AG08396 (cell line): Measurements from ENCODE around the gene GLS.
"Not testable (repeated sequence)": the region's sequence is repeated elsewhere in the genome, so short reads cannot be mapped to it uniquely, and the experiment has no call there.

Experiments
- DNase-seq: peaks from one replicate; pipeline ENCODE4 v3.0.0; 2012; ENCODE audit warnings: low spot score, mixed read lengths

Gene GLS

GRCh38 chr2:190933361-190933760 is 52.7 kb downstream of the GLS start:
- DNase-seq = no peak

GRCh38 chr2:190935054-190935453 is 54.4 kb downstream of the GLS start:
- DNase-seq = no peak

GRCh38 chr2:190938771-190939335 is 58.2 kb downstream of the GLS start:
- no peak for DNase-seq

GRCh38 chr2:190940454-190940853 is 59.8 kb downstream of the GLS start:
- DNase-seq = no peak

DNA sequence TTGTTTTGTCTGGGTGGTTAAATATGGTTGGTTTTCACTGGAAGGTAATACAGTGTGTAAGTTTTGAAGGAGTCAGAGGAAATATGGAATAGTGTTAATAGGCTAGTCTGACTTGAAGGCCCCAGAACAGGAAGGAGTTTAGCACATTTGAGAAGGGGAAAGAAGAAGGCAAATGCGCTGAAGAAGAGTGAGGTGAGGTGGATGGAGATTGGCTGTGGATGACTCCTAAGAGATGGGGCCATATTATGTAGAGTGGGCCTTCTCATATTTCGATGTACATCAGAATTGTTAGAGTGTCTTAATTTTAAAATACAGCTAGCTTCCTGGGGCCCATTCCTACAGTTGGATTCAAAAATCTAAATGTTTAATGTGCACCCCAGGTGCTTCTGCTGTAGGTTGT is 61.0 kb downstream of the GLS start:
- no peak for DNase-seq

- no peak for DNase-seq
Measured at GRCh38 chr2:190942697-190943096, 62.1 kb downstream of the GLS start.

DNA sequence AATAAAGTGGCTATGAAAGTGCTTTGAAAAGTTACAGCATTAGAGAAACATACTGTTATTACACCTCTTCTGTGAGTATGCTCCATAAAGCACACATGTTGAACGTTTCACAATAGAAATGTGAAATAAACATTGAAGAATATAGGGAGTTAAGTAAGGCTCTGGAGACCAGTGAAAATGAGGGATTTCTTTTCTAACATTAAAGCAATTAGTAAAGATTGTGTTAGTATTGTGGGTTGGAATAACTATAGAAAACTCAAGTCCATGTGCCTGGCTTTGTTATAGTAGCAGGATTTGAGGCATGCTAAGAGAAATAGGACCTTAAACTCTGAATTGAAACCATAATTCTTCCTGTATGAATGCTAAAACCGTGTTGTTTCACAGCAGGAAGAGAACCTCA is 63.1 kb downstream of the GLS start:
- DNase-seq = no peak

DNA sequence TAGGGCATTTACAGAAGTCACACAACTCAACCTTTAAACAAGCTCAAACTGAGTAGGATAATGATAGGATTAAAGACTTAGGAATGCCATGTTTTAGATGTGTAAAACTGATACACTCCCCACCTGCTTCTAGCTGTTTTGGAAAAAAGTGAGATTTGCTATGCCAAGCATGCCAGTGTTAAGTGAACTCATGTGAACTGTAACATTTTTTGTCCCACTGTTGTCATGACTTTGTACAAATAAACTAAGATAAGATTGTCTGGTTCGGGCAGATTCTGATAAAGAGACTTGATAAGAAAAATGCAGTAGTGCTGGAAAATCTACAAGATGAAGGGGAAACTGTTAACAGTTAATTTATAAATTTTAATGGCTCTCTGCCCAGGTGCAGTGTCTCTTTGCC is 66.5 kb downstream of the GLS start:
- DNase-seq = no peak

- DNase-seq = peak; percentile 39
Measured at GRCh38 chr2:190947711-190948251, 67.2 kb downstream of the GLS start.

DNA sequence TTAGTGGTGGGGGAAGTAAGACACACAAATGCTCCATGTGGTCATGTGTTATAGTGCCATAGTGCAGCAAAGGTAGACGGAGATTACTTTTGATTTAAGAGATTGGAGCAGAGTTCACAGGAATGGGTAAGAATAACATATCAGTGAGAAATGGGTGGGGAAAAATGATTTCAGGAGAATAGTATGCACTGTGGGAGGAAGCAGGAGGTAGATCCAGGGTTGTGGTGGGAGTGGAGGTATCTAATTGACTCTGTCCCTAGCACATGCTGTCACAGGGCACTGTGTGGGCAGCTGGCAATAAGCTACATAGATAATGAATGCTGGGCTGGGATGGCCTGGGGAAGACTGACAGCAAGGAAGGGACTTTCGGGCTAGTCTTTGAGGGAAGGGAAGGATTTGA is 68.0 kb downstream of the GLS start:
- no peak for DNase-seq

- no peak for DNase-seq
Measured at GRCh38 chr2:190950566-190950991, 70.0 kb downstream of the GLS start.

- no peak for DNase-seq
Measured at GRCh38 chr2:190953257-190953656, 72.6 kb downstream of the GLS start.

GRCh38 chr2:190959911-190960788 is 79.5 kb downstream of the GLS start:
- DNase-seq = no peak

- not testable (repeated sequence) for DNase-seq
Measured at GRCh38 chr2:190961117-190961516, 80.5 kb downstream of the GLS start.

- no peak for DNase-seq
Measured at GRCh38 chr2:190961918-190962487, 81.4 kb downstream of the GLS start.

DNA sequence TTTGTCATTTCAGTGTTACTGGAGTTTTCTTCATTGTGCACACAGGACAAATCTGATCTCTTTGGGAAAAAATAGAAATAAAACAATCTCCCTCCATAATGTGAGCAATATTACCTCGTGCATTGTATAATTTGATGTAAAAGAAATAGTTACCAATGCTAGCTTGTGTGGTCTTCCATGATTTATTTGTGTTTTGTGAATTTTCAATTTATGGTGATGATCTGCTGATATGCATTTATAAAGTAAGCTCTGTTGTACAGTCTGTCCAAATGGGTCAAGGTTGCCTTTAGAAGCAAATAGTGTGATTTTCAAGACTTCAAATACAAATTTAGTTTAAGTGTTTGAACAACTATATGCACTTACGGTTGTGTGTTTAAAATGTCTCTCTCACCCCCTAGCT is 82.5 kb downstream of the GLS start:
- DNase-seq = no peak

DNA sequence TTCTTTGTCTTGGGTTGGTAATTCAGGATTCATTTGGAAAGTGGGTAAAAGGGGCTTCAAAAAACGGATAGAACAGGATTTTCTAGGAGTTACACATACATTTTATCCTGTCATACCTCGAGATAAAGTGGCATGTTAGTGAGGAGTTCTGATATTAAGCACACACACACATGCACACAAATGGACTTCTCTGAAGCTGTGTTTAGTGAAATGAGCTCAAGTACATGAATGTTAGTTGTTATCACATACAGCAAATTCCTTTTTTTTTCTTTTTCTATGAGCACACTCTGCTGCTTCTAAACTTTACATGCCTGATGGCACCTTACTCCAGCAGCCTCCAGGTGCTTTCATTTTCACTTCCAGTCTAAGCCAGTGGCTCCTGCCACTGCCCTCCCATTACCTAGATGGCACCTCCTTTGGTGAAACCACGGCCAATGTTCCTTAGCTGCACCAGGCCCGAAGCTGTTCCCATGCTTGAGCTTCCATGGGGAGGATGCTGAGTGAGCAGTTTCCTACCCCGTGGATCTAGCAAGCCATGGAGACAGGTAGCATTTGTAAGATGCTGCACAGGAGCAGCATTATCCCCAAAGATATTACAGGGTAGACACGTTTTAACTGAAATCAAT is 83.7 kb downstream of the GLS start:
- no peak for DNase-seq

- no peak for DNase-seq
Measured at GRCh38 chr2:190965580-190966222, 85.1 kb downstream of the GLS start.

DNA sequence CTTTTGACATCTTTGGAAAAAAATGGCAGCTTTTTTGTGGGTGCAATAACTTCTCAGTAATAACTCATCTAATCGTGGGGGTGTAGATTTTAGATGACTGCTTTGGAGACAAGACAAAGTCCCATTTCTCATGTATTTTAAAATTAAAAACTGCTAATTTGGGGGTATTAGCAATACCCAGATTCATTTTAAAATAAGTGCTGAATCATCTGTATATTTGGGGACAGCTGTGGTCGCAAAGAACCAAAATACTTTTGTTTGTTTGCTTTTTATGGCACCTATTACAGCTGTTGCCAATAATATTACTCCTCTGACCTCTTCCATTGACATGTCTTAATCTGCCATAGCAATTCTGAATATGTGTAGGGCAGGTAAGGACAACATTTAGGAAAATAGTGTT is 87.9 kb downstream of the GLS start:
- DNase-seq = no peak

GRCh38 chr2:190970160-190970559 is 89.5 kb downstream of the GLS start:
- DNase-seq = no peak

DNA sequence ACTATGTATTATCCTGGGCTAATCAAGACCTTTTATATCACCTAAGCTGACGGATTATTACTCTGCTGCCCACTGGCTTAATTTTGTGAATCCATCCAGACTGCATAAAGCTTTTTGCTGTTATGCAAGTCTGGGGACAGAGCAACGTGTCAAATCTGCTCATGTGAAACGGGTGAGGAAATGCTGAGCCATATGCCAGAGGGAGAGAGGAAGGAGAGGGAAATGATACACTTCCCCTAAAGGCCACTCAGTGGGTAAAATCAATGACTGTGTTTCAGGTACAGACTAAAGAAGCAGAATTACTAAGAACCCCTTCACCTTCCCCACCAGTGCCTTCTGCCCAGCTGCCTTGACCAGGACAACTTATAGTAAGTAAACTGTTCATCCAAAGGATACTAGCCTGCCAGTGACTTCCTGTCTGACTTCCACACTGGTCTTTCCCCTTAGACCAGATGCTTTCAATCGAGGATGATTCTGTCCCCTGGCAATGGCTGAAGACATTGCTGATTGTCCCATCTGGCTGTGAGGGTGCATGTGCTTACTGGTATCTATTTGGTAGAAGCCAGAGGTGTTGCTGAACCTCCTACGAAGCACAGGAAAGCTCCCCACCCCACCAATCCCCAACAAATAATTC is 90.4 kb downstream of the GLS start:
- no peak for DNase-seq

GRCh38 chr2:190972213-190972612 is 91.6 kb downstream of the GLS start:
- no peak for DNase-seq
